ENCODE results near the gene RAPGEF2. TPM values are rescaled to one million over a fixed set of nuclear protein-coding genes. Genes with fewer than 3 reads are reported as not detected.

RAPGEF2 gene
- total RNA-seq, 1 donor: 50.3 TPM

DNA sequence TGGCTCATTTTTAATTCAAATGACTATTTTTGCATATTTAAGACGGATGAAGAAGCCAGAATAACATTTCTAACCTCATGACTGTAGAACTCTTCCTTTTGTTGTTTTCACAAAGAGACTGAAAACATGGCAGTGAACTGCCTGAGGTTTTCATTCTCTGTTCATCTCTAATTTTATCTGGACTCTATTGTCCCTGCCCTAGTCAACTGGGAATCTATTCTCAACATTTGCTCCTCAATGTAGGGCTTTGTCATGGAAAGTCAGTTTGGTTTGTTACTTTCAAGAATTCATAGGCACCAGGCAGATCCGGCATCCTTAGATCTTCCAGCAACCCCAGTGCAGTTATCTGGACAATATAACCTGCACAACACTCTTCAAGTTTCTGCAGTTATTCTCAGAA is 277.0 kb downstream of the RAPGEF2 start:
- Histone ChIP-seq H3K4me3 (ENCODE audit: insufficient read depth, low read length) (no peak overlapping the region), H3K9me3 (ENCODE audit: low read depth, low read length) (no peaks in the 10 kb centered on the region), H3K4me1 (ENCODE audit: insufficient read depth, low read length) (no peaks in the 10 kb centered on the region), H3K4me2 (ENCODE audit: insufficient read depth, low read length) (no peak overlapping the region), H3K79me2 (ENCODE audit: insufficient read depth, low read length) (no peaks in the 10 kb centered on the region), H3K27me3 (ENCODE audit: insufficient read depth, low read length) (no peaks in the 10 kb centered on the region), H3K27ac (ENCODE audit: low read depth, low read length) (no peak overlapping the region), H2AFZ (ENCODE audit: low read length) (no peak overlapping the region), H4K20me1 (ENCODE audit: insufficient read depth, low read length) (no peaks in the 10 kb centered on the region), H3K36me3 (ENCODE audit: insufficient read depth, low read length) (no peaks in the 10 kb centered on the region)
- TF ChIP-seq, protein P1, sequence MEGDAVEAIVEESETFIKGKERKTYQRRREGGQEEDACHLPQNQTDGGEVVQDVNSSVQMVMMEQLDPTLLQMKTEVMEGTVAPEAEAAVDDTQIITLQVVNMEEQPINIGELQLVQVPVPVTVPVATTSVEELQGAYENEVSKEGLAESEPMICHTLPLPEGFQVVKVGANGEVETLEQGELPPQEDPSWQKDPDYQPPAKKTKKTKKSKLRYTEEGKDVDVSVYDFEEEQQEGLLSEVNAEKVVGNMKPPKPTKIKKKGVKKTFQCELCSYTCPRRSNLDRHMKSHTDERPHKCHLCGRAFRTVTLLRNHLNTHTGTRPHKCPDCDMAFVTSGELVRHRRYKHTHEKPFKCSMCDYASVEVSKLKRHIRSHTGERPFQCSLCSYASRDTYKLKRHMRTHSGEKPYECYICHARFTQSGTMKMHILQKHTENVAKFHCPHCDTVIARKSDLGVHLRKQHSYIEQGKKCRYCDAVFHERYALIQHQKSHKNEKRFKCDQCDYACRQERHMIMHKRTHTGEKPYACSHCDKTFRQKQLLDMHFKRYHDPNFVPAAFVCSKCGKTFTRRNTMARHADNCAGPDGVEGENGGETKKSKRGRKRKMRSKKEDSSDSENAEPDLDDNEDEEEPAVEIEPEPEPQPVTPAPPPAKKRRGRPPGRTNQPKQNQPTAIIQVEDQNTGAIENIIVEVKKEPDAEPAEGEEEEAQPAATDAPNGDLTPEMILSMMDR (IDR thresholded peaks at IDR 0.05; ENCODE audit: extremely low read depth, low read depth, low read length): no peak
- DNase-seq (ENCODE audit: insufficient read length, low spot score, missing footprints): no peak

DNA sequence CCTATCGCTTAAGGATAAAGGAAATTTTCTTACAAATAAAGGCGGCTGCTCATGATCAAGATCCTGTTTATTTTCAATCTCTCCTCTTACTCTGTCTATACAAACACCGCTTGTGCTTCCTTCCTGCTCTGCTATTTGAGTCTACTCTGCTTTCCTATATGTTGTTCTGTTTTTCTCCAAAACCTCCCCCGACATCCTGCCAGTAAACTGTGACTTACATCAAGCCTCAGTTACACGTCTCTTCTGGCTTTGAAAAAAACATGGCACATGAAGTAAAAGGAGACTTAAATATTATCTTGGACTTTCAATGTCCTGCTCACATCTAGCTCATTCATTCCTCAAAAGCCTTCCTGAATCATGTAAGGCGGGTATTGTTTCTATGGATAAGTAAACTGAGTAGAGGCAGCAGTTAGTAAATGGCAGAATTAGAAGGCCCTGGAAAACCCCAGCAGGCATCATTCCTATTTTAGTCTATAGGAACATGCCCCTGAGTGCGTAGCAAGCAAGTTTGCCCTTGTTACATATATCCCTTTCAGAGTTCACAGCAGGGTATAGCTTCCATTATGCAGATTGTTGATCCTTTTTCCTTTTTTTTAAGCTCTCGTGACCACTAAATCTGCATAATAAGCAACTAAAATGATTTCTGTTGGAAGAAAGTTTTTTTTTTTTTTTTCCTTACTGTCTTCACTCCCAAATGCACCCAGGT is 280.1 kb downstream of the RAPGEF2 start:
- peak overlapping the region; percentile 74 for H2AFZ ChIP-seq (ENCODE audit: low read length)
- peak overlapping the region; percentile 42 for H3K4me2 ChIP-seq (ENCODE audit: insufficient read depth, low read length)

DNA sequence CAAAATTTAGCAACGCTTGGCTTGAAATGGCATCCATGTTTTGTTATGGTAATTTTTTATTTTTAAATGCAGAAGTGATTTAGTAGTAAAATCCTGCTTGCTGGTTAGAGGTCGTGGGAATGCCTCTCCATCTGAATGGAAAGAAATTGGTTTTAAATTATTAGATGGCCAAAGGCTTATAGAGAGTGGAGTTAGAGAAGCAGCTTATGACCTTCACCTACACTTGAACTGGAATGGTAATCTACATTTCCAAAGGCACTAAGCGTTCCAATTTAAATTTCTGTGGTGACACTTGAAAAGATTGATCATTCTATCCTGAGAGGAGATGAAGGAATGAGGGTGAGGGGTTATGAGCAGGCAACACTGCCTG is 280.7 kb downstream of the RAPGEF2 start:
- Histone ChIP-seq H3K79me2 (ENCODE audit: insufficient read depth, low read length) (no peaks in the 10 kb centered on the region), H3K4me1 (ENCODE audit: insufficient read depth, low read length) (no peaks in the 10 kb centered on the region), H4K20me1 (ENCODE audit: insufficient read depth, low read length) (no peaks in the 10 kb centered on the region), H3K4me2 (ENCODE audit: insufficient read depth, low read length) (no peak overlapping the region), H3K27ac (ENCODE audit: low read depth, low read length) (no peak overlapping the region), H2AFZ (ENCODE audit: low read length) (no peak overlapping the region), H3K36me3 (ENCODE audit: insufficient read depth, low read length) (no peaks in the 10 kb centered on the region), H3K4me3 (ENCODE audit: insufficient read depth, low read length) (no peak overlapping the region), H3K9me3 (ENCODE audit: low read depth, low read length) (no peaks in the 10 kb centered on the region), H3K27me3 (ENCODE audit: insufficient read depth, low read length) (no peaks in the 10 kb centered on the region)
- no peak for DNase-seq (ENCODE audit: insufficient read length, low spot score, missing footprints)
- TF ChIP-seq, protein P1 (IDR thresholded peaks at IDR 0.05; ENCODE audit: extremely low read depth, low read depth, low read length): no peak

More for the DNA sequence above, 280.1 kb downstream of the RAPGEF2 start:
- DNase-seq (ENCODE audit: insufficient read length, low spot score, missing footprints): peak; percentile 80
- TF ChIP-seq, protein P1 (IDR thresholded peaks at IDR 0.05; ENCODE audit: extremely low read depth, low read depth, low read length): no peak
- H3K79me2 ChIP-seq (ENCODE audit: insufficient read depth, low read length): no peaks in the 10 kb centered on the region
- H4K20me1 ChIP-seq (ENCODE audit: insufficient read depth, low read length): no peaks in the 10 kb centered on the region
- no peak overlapping the region for H3K4me3 ChIP-seq (ENCODE audit: insufficient read depth, low read length)
- no peaks in the 10 kb centered on the region for H3K36me3 ChIP-seq (ENCODE audit: insufficient read depth, low read length)
- H3K27ac ChIP-seq (ENCODE audit: low read depth, low read length): no peak overlapping the region
- H3K4me1 ChIP-seq (ENCODE audit: insufficient read depth, low read length): no peaks in the 10 kb centered on the region
- H3K27me3 ChIP-seq (ENCODE audit: insufficient read depth, low read length): no peaks in the 10 kb centered on the region
- H3K9me3 ChIP-seq (ENCODE audit: low read depth, low read length): no peaks in the 10 kb centered on the region

DNA sequence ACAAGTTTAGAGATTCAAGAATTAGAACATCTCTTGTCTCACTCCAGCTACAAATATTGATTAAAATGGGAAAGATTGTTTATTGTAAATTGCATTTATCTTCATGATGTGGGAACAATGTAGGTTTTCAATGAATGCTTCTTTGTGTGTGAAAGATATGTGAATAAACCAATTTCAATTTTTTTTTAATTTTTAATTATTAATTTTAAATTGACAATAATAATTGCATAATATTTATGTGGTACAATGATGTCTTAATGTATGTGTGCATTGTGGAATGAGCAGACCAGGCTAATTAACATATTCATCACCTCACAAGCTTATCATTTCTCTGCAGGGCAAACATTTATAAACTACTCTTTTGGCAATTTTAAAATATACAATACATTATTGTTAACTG is 281.1 kb downstream of the RAPGEF2 start:
- TF ChIP-seq, protein P1 (IDR thresholded peaks at IDR 0.05; ENCODE audit: extremely low read depth, low read depth, low read length): no peak
- Histone ChIP-seq H2AFZ (ENCODE audit: low read length) (no peak overlapping the region), H3K36me3 (ENCODE audit: insufficient read depth, low read length) (no peaks in the 10 kb centered on the region), H3K27me3 (ENCODE audit: insufficient read depth, low read length) (no peaks in the 10 kb centered on the region), H4K20me1 (ENCODE audit: insufficient read depth, low read length) (no peaks in the 10 kb centered on the region), H3K79me2 (ENCODE audit: insufficient read depth, low read length) (no peaks in the 10 kb centered on the region), H3K27ac (ENCODE audit: low read depth, low read length) (no peak overlapping the region), H3K4me3 (ENCODE audit: insufficient read depth, low read length) (no peak overlapping the region), H3K4me1 (ENCODE audit: insufficient read depth, low read length) (no peaks in the 10 kb centered on the region), H3K9me3 (ENCODE audit: low read depth, low read length) (no peaks in the 10 kb centered on the region), H3K4me2 (ENCODE audit: insufficient read depth, low read length) (no peak overlapping the region)
- no peak for DNase-seq (ENCODE audit: insufficient read length, low spot score, missing footprints)

Data from osteoblast (primary cell).